ENCODE measurements around the gene BLOC1S4.

BLOC1S4 gene

GRCh38 chr4:6718932-6719610, 3.1 kb downstream of the BLOC1S4 start:
- no peak overlapping the region for H2AK5ac ChIP-seq (ENCODE audit: low read depth, low read length)
- peak overlapping the region in 1 of 2 donors; percentile 25 for H3K4me3 ChIP-seq (ENCODE audit: low read length in 2 of 2)
- no peak overlapping the region for H2BK12ac ChIP-seq (ENCODE audit: low read length)
- no peak overlapping the region for H3K23ac ChIP-seq (ENCODE audit: low read depth, low read length, poor library complexity)
- H4K8ac ChIP-seq (ENCODE audit: low read depth, low read length), result no peak overlapping the region
- no peak overlapping the region for H2BK5ac ChIP-seq (ENCODE audit: low read length)
- H3K9me3 ChIP-seq (replicated peaks in 1 of 2; ENCODE audit: control insufficient read depth in 2 of 2, insufficient read depth in 1 of 2, low read depth in 1 of 2, low read length in 2 of 2), result no peaks in the 10 kb centered on the region
- H3K27me3 ChIP-seq (ENCODE audit: control insufficient read depth in 3 of 3, insufficient read depth in 3 of 3, low read depth in 1 of 3, low read length in 3 of 3), result no peaks in the 10 kb centered on the region
- H3K4me2 ChIP-seq (ENCODE audit: insufficient read depth, low read length, poor library complexity, severe bottlenecking), result no peak overlapping the region
- no peak overlapping the region for H4K91ac ChIP-seq (ENCODE audit: low read depth, low read length, poor library complexity)
- no peak overlapping the region for H3K14ac ChIP-seq (ENCODE audit: low read length)
- H2BK15ac ChIP-seq (ENCODE audit: low read length), result no peak overlapping the region
- H2AFZ ChIP-seq (ENCODE audit: low read length), result no peak overlapping the region
- peaks cover 0 to 8% of the 10 kb centered on the region in 2 donors for H3K4me1 ChIP-seq (ENCODE audit: control insufficient read depth in 2 of 2, insufficient read depth in 1 of 2, low read depth in 1 of 2, low read length in 2 of 2)
- no peak overlapping the region for H3K27ac ChIP-seq (replicated peaks; ENCODE audit: low read length)
- H2BK120ac ChIP-seq (ENCODE audit: low read depth, low read length), result no peak overlapping the region
- no peak overlapping the region for H3K18ac ChIP-seq (ENCODE audit: low read length)
- H3K9ac ChIP-seq (ENCODE audit: low read depth, low read length, poor library complexity), result no peak overlapping the region
- peaks cover 0 to 6% of the 10 kb centered on the region in 2 donors for H3K36me3 ChIP-seq (replicated peaks in 1 of 2; ENCODE audit: control insufficient read depth in 2 of 2, insufficient read depth in 2 of 2, low read length in 2 of 2)
- H3K79me1 ChIP-seq (ENCODE audit: low read depth, low read length), result peaks cover 7% of the 10 kb centered on the region
- H3K4ac ChIP-seq (ENCODE audit: low read length), result no peak overlapping the region
- DNase-seq (ENCODE audit: low spot score), result no peak
- WGBS, 2 donors (ENCODE audit: extremely low coverage in 2 of 2, insufficient read length in 2 of 2, insufficient replicate concordance in 1 of 2), result no CpG with 5 or more reads among the region's 7 CpGs

- H2AK5ac ChIP-seq (ENCODE audit: low read depth, low read length), result no peak overlapping the region
- H4K91ac ChIP-seq (ENCODE audit: low read depth, low read length, poor library complexity), result no peak overlapping the region
- H3K18ac ChIP-seq (ENCODE audit: low read length), result no peak overlapping the region
- no peak overlapping the region for H4K8ac ChIP-seq (ENCODE audit: low read depth, low read length)
- no peak overlapping the region for H3K4ac ChIP-seq (ENCODE audit: low read length)
- peaks cover 0 to 6% of the 10 kb centered on the region in 2 donors for H3K36me3 ChIP-seq (replicated peaks in 1 of 2; ENCODE audit: control insufficient read depth in 2 of 2, insufficient read depth in 2 of 2, low read length in 2 of 2)
- no CpG with 5 or more reads among the region's 8 CpGs for WGBS, 2 donors (ENCODE audit: extremely low coverage in 2 of 2, insufficient read length in 2 of 2, insufficient replicate concordance in 1 of 2)
- peaks cover 7% of the 10 kb centered on the region for H3K79me1 ChIP-seq (ENCODE audit: low read depth, low read length)
- no peak overlapping the region for H3K27ac ChIP-seq (replicated peaks; ENCODE audit: low read length)
- H3K23ac ChIP-seq (ENCODE audit: low read depth, low read length, poor library complexity), result no peak overlapping the region
- no peaks in the 10 kb centered on the region for H3K27me3 ChIP-seq (ENCODE audit: control insufficient read depth in 3 of 3, insufficient read depth in 3 of 3, low read depth in 1 of 3, low read length in 3 of 3)
- H3K9ac ChIP-seq (ENCODE audit: low read depth, low read length, poor library complexity), result no peak overlapping the region
- no peak overlapping the region for H2AFZ ChIP-seq (ENCODE audit: low read length)
- H3K4me3 ChIP-seq (ENCODE audit: low read length in 2 of 2), result no peak overlapping the region
- no peak overlapping the region for H2BK120ac ChIP-seq (ENCODE audit: low read depth, low read length)
- no peak overlapping the region for H3K4me2 ChIP-seq (ENCODE audit: insufficient read depth, low read length, poor library complexity, severe bottlenecking)
- no peak overlapping the region for H3K14ac ChIP-seq (ENCODE audit: low read length)
- no peak overlapping the region for H2BK12ac ChIP-seq (ENCODE audit: low read length)
- no peaks in the 10 kb centered on the region for H3K9me3 ChIP-seq (replicated peaks in 1 of 2; ENCODE audit: control insufficient read depth in 2 of 2, insufficient read depth in 1 of 2, low read depth in 1 of 2, low read length in 2 of 2)
- H3K4me1 ChIP-seq (ENCODE audit: control insufficient read depth in 2 of 2, insufficient read depth in 1 of 2, low read depth in 1 of 2, low read length in 2 of 2), result peaks cover 2 to 15% of the 10 kb centered on the region in 2 donors
- no peak overlapping the region for H2BK15ac ChIP-seq (ENCODE audit: low read length)
- H2BK5ac ChIP-seq (ENCODE audit: low read length), result no peak overlapping the region
- no peak for DNase-seq (ENCODE audit: low spot score)
Measured at GRCh38 chr4:6719611-6720179, 3.7 kb downstream of the BLOC1S4 start.

GRCh38 chr4:6720202-6720699, 4.3 kb downstream of the BLOC1S4 start:
- H3K4me3 ChIP-seq (ENCODE audit: low read length in 2 of 2), result no peak overlapping the region
- no peak overlapping the region for H3K4ac ChIP-seq (ENCODE audit: low read length)
- no peaks in the 10 kb centered on the region for H3K9me3 ChIP-seq (replicated peaks in 1 of 2; ENCODE audit: control insufficient read depth in 2 of 2, insufficient read depth in 1 of 2, low read depth in 1 of 2, low read length in 2 of 2)
- H3K9ac ChIP-seq (ENCODE audit: low read depth, low read length, poor library complexity), result peak overlapping the region; percentile 47
- H3K79me1 ChIP-seq (ENCODE audit: low read depth, low read length), result peaks cover 7% of the 10 kb centered on the region
- no peak overlapping the region for H2BK120ac ChIP-seq (ENCODE audit: low read depth, low read length)
- H3K27me3 ChIP-seq (ENCODE audit: control insufficient read depth in 3 of 3, insufficient read depth in 3 of 3, low read depth in 1 of 3, low read length in 3 of 3), result no peaks in the 10 kb centered on the region
- H4K91ac ChIP-seq (ENCODE audit: low read depth, low read length, poor library complexity), result no peak overlapping the region
- no peak overlapping the region for H2BK5ac ChIP-seq (ENCODE audit: low read length)
- no peak overlapping the region for H3K23ac ChIP-seq (ENCODE audit: low read depth, low read length, poor library complexity)
- H3K36me3 ChIP-seq (replicated peaks in 1 of 2; ENCODE audit: control insufficient read depth in 2 of 2, insufficient read depth in 2 of 2, low read length in 2 of 2), result peaks cover 0 to 6% of the 10 kb centered on the region in 2 donors
- WGBS, 2 donors (ENCODE audit: extremely low coverage in 2 of 2, insufficient read length in 2 of 2, insufficient replicate concordance in 1 of 2), result no CpG with 5 or more reads among the region's 14 CpGs
- H2BK12ac ChIP-seq (ENCODE audit: low read length), result no peak overlapping the region
- peaks cover 2 to 20% of the 10 kb centered on the region in 2 donors for H3K4me1 ChIP-seq (ENCODE audit: control insufficient read depth in 2 of 2, insufficient read depth in 1 of 2, low read depth in 1 of 2, low read length in 2 of 2)
- peak overlapping the region; percentile 0 for H4K8ac ChIP-seq (ENCODE audit: low read depth, low read length)
- DNase-seq (ENCODE audit: low spot score), result peak; percentile 84
- peak overlapping the region; percentile 76 for H3K14ac ChIP-seq (ENCODE audit: low read length)
- H2BK15ac ChIP-seq (ENCODE audit: low read length), result no peak overlapping the region
- no peak overlapping the region for H2AK5ac ChIP-seq (ENCODE audit: low read depth, low read length)
- H2AFZ ChIP-seq (ENCODE audit: low read length), result peak overlapping the region; percentile 70
- H3K18ac ChIP-seq (ENCODE audit: low read length), result peak overlapping the region; percentile 68
- H3K4me2 ChIP-seq (ENCODE audit: insufficient read depth, low read length, poor library complexity, severe bottlenecking), result no peak overlapping the region
- H3K27ac ChIP-seq (replicated peaks; ENCODE audit: low read length), result no peak overlapping the region

GRCh38 chr4:6721121-6721520, 5.1 kb downstream of the BLOC1S4 start:
- H3K4me3 ChIP-seq (ENCODE audit: low read length in 2 of 2), result no peak overlapping the region
- H3K79me1 ChIP-seq (ENCODE audit: low read depth, low read length), result peaks cover 10% of the 10 kb centered on the region
- no peak overlapping the region for H3K4ac ChIP-seq (ENCODE audit: low read length)
- peaks cover 8 to 22% of the 10 kb centered on the region in 2 donors for H3K4me1 ChIP-seq (ENCODE audit: control insufficient read depth in 2 of 2, insufficient read depth in 1 of 2, low read depth in 1 of 2, low read length in 2 of 2)
- no peak overlapping the region for H3K27ac ChIP-seq (replicated peaks; ENCODE audit: low read length)
- peaks cover 0 to 2% of the 10 kb centered on the region in 2 donors for H3K9me3 ChIP-seq (replicated peaks in 1 of 2; ENCODE audit: control insufficient read depth in 2 of 2, insufficient read depth in 1 of 2, low read depth in 1 of 2, low read length in 2 of 2)
- peak overlapping the region; percentile 43 for H2BK15ac ChIP-seq (ENCODE audit: low read length)
- peak overlapping the region; percentile 21 for H2AFZ ChIP-seq (ENCODE audit: low read length)
- peak overlapping the region; percentile 91 for H3K14ac ChIP-seq (ENCODE audit: low read length)
- H3K9ac ChIP-seq (ENCODE audit: low read depth, low read length, poor library complexity), result peak overlapping the region; percentile 22
- DNase-seq (ENCODE audit: low spot score), result no peak
- no CpG with 5 or more reads among the region's 10 CpGs for WGBS, 2 donors (ENCODE audit: extremely low coverage in 2 of 2, insufficient read length in 2 of 2, insufficient replicate concordance in 1 of 2)
- H3K18ac ChIP-seq (ENCODE audit: low read length), result no peak overlapping the region
- peak overlapping the region; percentile 17 for H3K23ac ChIP-seq (ENCODE audit: low read depth, low read length, poor library complexity)
- no peak overlapping the region for H3K4me2 ChIP-seq (ENCODE audit: insufficient read depth, low read length, poor library complexity, severe bottlenecking)
- no peak overlapping the region for H2BK120ac ChIP-seq (ENCODE audit: low read depth, low read length)
- peak overlapping the region; percentile 25 for H2BK12ac ChIP-seq (ENCODE audit: low read length)
- peaks cover 0 to 6% of the 10 kb centered on the region in 2 donors for H3K36me3 ChIP-seq (replicated peaks in 1 of 2; ENCODE audit: control insufficient read depth in 2 of 2, insufficient read depth in 2 of 2, low read length in 2 of 2)
- H4K91ac ChIP-seq (ENCODE audit: low read depth, low read length, poor library complexity), result no peak overlapping the region
- H2AK5ac ChIP-seq (ENCODE audit: low read depth, low read length), result peak overlapping the region; percentile 25
- H2BK5ac ChIP-seq (ENCODE audit: low read length), result no peak overlapping the region
- peaks cover 0 to 3% (median 0%) of the 10 kb centered on the region in 3 experiments for H3K27me3 ChIP-seq (ENCODE audit: control insufficient read depth in 3 of 3, insufficient read depth in 3 of 3, low read depth in 1 of 3, low read length in 3 of 3)
- H4K8ac ChIP-seq (ENCODE audit: low read depth, low read length), result no peak overlapping the region

Data from neuronal stem cell (in vitro differentiated cells).